GM19043 (cell line): ENCODE results near the gene SSR1.
"Not testable (repeated sequence)": the region's sequence is repeated elsewhere in the genome, so short reads cannot be mapped to it uniquely, and the experiment has no call there.

Experiments used
- ATAC-seq: cut with Tn5 transposase; IDR thresholded peaks from one replicate; pipeline ENCODE4 v1.9.1; 2021; ENCODE audit warnings: low read depth; ENCODE audit not compliant: unreplicated experiment

Gene SSR1

GRCh38 chr6:7319406-7319805, 6.4 kb upstream of the SSR1 start:
- ATAC-seq: not testable (repeated sequence)

- ATAC-seq: no peak
These were observed 4.5 kb upstream of the SSR1 start for GRCh38 chr6:7317538-7317937.

GRCh38 chr6:7316658-7317533, 3.9 kb upstream of the SSR1 start:
- ATAC-seq: no peak

GRCh38 chr6:7315948-7316365, 3.0 kb upstream of the SSR1 start:
- ATAC-seq: no peak

- ATAC-seq: not testable (repeated sequence)
These were observed 2.3 kb upstream of the SSR1 start for GRCh38 chr6:7315087-7315947.

- no peak for ATAC-seq
These were observed 1.4 kb upstream of the SSR1 start for GRCh38 chr6:7314414-7314813.

- no peak for ATAC-seq
These were observed 636 bp upstream of the SSR1 start for GRCh38 chr6:7313505-7314165.

- ATAC-seq: no peak
These were observed 933 bp downstream of the SSR1 start for GRCh38 chr6:7311917-7312615.

GRCh38 chr6:7311176-7311575, 1.8 kb downstream of the SSR1 start:
- no peak for ATAC-seq

- ATAC-seq: no peak
These were observed 3.9 kb downstream of the SSR1 start for GRCh38 chr6:7309050-7309449.

- no peak for ATAC-seq
These were observed 5.5 kb downstream of the SSR1 start for GRCh38 chr6:7307533-7307932.

- ATAC-seq: no peak
These were observed 8.2 kb downstream of the SSR1 start for GRCh38 chr6:7304821-7305220.

- ATAC-seq: no peak
These were observed 11.3 kb downstream of the SSR1 start for GRCh38 chr6:7301702-7302101.

- ATAC-seq: no peak
These were observed 12.1 kb downstream of the SSR1 start for GRCh38 chr6:7300926-7301325.

GRCh38 chr6:7298113-7298512, 14.9 kb downstream of the SSR1 start:
- no peak for ATAC-seq

- no peak for ATAC-seq
These were observed 16.4 kb downstream of the SSR1 start for GRCh38 chr6:7296602-7297001.

- no peak for ATAC-seq
These were observed 17.1 kb downstream of the SSR1 start for GRCh38 chr6:7295916-7296315.

GRCh38 chr6:7292596-7293255, 20.3 kb downstream of the SSR1 start:
- ATAC-seq: no peak

GRCh38 chr6:7290079-7290478, 22.9 kb downstream of the SSR1 start:
- no peak for ATAC-seq

GRCh38 chr6:7285416-7285815, 27.6 kb downstream of the SSR1 start:
- ATAC-seq: no peak
